ENCODE data around the gene PROKR1.

GRCh38 chr2:68605939-68606338 lies 37.4 kb upstream of the PROKR1 start:
- no peak for TF ChIP-seq POLR2A (IDR thresholded peaks at IDR 0.05)
- no peak for TF ChIP-seq CTCF (IDR thresholded peaks at IDR 0.05)

Data from body of pancreas (tissue), 4 donors.